ENCODE data around the gene KLF9. TPM values are rescaled to one million over a fixed set of nuclear protein-coding genes. Genes with fewer than 3 reads are reported as not detected.

Gene KLF9
- total RNA-seq, 1 experiment from 2014 or later, result 0.26 TPM

DNA sequence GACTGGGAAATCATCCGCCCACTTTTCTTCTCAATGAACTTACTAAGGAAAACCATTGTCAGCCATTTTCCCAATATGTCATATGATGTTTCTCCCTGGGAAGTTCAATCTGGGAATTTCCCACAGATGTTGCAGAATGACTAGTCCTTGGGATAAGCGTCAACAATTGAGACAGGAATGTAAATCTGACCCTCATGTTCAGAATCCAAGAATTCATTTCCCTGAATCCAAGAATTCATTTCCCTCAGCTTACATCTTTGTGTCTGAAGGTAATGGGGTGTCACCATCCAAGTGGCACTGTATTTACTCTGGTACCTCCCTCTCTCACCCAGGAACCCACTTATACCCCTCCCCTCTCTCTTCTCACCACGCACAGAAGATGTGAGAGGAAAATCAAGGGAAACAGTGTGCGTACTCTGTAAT lies 7.4 kb downstream of the KLF9 start:
- no peak overlapping the region for H4K5ac ChIP-seq (ENCODE audit: insufficient read length, low read depth, low read length)
- H3K4me3 Mint-ChIP-seq, result no peak overlapping the region
- no peak overlapping the region for H3K18ac ChIP-seq (ENCODE audit: insufficient read length, low read depth, low read length)
- no peak overlapping the region for H3K27ac ChIP-seq (ENCODE audit: insufficient read length, low read depth, low read length)
- H3K4me1 Mint-ChIP-seq, result peaks cover 29% of the 10 kb centered on the region in 2 experiments
- H3K36me3 Mint-ChIP-seq (ENCODE audit: insufficient read depth in 1 of 3, low read depth in 3 of 3), result no peaks in the 10 kb centered on the region
- H3K4ac ChIP-seq (ENCODE audit: low read depth, low read length), result no peak overlapping the region
- H2BK15ac ChIP-seq (ENCODE audit: low read depth, low read length), result no peak overlapping the region
- no peak overlapping the region for H3K14ac ChIP-seq (ENCODE audit: insufficient read depth, low read length)
- H3K79me2 ChIP-seq (ENCODE audit: insufficient read depth, low read length), result no peaks in the 10 kb centered on the region
- H4K20me1 ChIP-seq (ENCODE audit: control insufficient read depth, insufficient read depth, insufficient read length), result no peaks in the 10 kb centered on the region
- no peak overlapping the region for H3K4me2 ChIP-seq (ENCODE audit: insufficient read depth, insufficient read length, low read length)
- no peak overlapping the region for H3K9ac ChIP-seq (ENCODE audit: extremely low read depth, insufficient read length, low read length)
- peaks cover 7% of the 10 kb centered on the region for H3K4me1 ChIP-seq (ENCODE audit: insufficient read depth, low read length)
- peaks cover 26% of the 10 kb centered on the region for H3K27me3 Mint-ChIP-seq (ENCODE audit: low read depth)
- no peak overlapping the region for H3K23ac ChIP-seq (ENCODE audit: insufficient read length, low read depth, low read length)
- no peaks in the 10 kb centered on the region for H3K79me1 ChIP-seq (ENCODE audit: insufficient read depth, low read depth, low read length, poor library complexity, severe bottlenecking)
- no peak overlapping the region for H4K8ac ChIP-seq (replicated peaks; ENCODE audit: insufficient read length, low read depth, low read length)
- H3T11ph ChIP-seq (ENCODE audit: low read length), result no peak overlapping the region
- H2BK12ac ChIP-seq (ENCODE audit: insufficient read length, low read depth, low read length), result no peak overlapping the region
- no peaks in the 10 kb centered on the region for H3K9me3 ChIP-seq (ENCODE audit: control insufficient read depth, low read depth, low read length)
- no peak overlapping the region for H2BK5ac ChIP-seq (ENCODE audit: insufficient read length, low read length)
- WGBS (ENCODE audit: extremely low coverage, insufficient read length, low lambda C conversion rate), result no CpG with 5 or more reads among the region's 4 CpGs
- DNase-seq, result no peak
- H3K56ac ChIP-seq (ENCODE audit: insufficient read length, low read depth, low read length), result no peak overlapping the region
- no peaks in the 10 kb centered on the region for H3K9me3 Mint-ChIP-seq
- no peak overlapping the region for H2AFZ ChIP-seq (ENCODE audit: low read length)
- no peak overlapping the region for H3K27ac Mint-ChIP-seq
- no peak overlapping the region for H2AK5ac ChIP-seq (ENCODE audit: insufficient read length, low read length)
- H3K23me2 ChIP-seq (ENCODE audit: insufficient read length, low read depth, low read length, poor library complexity, severe bottlenecking), result peaks cover under 1% of the 10 kb centered on the region
- H2BK20ac ChIP-seq (ENCODE audit: low read depth, low read length, poor library complexity, severe bottlenecking), result no peak overlapping the region
- H2BK120ac ChIP-seq (ENCODE audit: low read depth, low read length, poor library complexity, severe bottlenecking), result no peak overlapping the region
- TF ChIP-seq, protein P1, sequence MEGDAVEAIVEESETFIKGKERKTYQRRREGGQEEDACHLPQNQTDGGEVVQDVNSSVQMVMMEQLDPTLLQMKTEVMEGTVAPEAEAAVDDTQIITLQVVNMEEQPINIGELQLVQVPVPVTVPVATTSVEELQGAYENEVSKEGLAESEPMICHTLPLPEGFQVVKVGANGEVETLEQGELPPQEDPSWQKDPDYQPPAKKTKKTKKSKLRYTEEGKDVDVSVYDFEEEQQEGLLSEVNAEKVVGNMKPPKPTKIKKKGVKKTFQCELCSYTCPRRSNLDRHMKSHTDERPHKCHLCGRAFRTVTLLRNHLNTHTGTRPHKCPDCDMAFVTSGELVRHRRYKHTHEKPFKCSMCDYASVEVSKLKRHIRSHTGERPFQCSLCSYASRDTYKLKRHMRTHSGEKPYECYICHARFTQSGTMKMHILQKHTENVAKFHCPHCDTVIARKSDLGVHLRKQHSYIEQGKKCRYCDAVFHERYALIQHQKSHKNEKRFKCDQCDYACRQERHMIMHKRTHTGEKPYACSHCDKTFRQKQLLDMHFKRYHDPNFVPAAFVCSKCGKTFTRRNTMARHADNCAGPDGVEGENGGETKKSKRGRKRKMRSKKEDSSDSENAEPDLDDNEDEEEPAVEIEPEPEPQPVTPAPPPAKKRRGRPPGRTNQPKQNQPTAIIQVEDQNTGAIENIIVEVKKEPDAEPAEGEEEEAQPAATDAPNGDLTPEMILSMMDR (conservative IDR thresholded peaks at IDR 0.05), result no peak
- H4K91ac ChIP-seq (ENCODE audit: insufficient read length, low read depth, low read length), result no peak overlapping the region
- H3K27me3 ChIP-seq (ENCODE audit: insufficient read depth, low read length), result no peaks in the 10 kb centered on the region; the same call in 1 of the 2 replicates

All from H9 (cell line).